HCT116 (cell line): ENCODE measurements around the gene TUBA8. TPM values are rescaled to one million over a fixed set of nuclear protein-coding genes. Genes with fewer than 3 reads are reported as not detected.

Source experiments
- ATAC-seq: fragments of 200-7000 bp; cut with Tn5 transposase; 2 replicates; pipeline ENCODE4 v1.9.1; 2020; ENCODE audit warnings: mild to moderate bottlenecking, moderate library complexity
- BruUV-seq: library from RNA; stranded (reverse); fragments of 400-500 nt; replicated peaks from 2 replicates; lab custom pipeline; 2021; lab: Mats Ljungman, UMichigan
- CTCF ChIA-PET: fragments of 300-600 bp; sonication (Branson Sonifier 250); formaldehyde crosslinking; loops from one replicate; lab custom pipeline; 2021; ENCODE audit warnings: antibody characterized with exemption; lab: Charles Lee
- POLR2A ChIA-PET: fragments of 300-600, 350-600 bp; sonication (Branson Sonifier 250); formaldehyde crosslinking; loops from one replicate; lab custom pipeline; 2021; ENCODE audit warnings: antibody characterized with exemption; lab: Charles Lee
- RAD21 ChIA-PET, 2 experiments: fragments of 300-600 bp; sonication (Branson Sonifier 250); formaldehyde crosslinking; loops; one replicate each; lab custom pipeline; 2023; ENCODE audit warnings: low total read pairs in 2 of 2; ENCODE audit not compliant: uncharacterized antibody in 2 of 2, unreplicated experiment in 2 of 2, low non-redundant PET in 1 of 2; lab: Charles Lee
- DNase-seq: peaks from one replicate; pipeline ENCODE4 v3.0.0-alpha.2; 2010; ENCODE audit warnings: low read depth, low spot score
- H2AFZ ChIP-seq: fragments of 200-600 bp; shearing (Covaris generic), sonication (generic); 2 replicates; pipeline ENCODE4 v1.6.1; 2017; ENCODE audit warnings: low read depth, mixed run types, mixed read lengths, antibody characterized with exemption, low read length; ENCODE audit not compliant: poor library complexity, severe bottlenecking
- H3K27ac ChIP-seq: 2 replicates; pipeline ENCODE4 v1.5.1; 2012; ENCODE audit warnings: low read depth, low read length
- H3K27me3 ChIP-seq: fragments of 200-600 bp; sonication (generic); 2 replicates; pipeline ENCODE4 v1.6.1; 2016; ENCODE audit warnings: mixed run types, low read length, mixed read lengths; ENCODE audit not compliant: insufficient read depth
- H3K36me3 ChIP-seq, 2 experiments: fragments of 200-500 bp in 1 of 2; fragments of 200-600 bp in 1 of 2; sonication (Bioruptor generic) in 1 of 2; sonication (generic) in 1 of 2; 2 replicates each; pipeline versions ENCODE4 v1.5.1 to v1.6.1; 2014 to 2016; ENCODE audit warnings: low read length in 2 of 2, inconsistent platforms in 1 of 2, mixed read lengths in 1 of 2, mixed run types in 1 of 2; ENCODE audit not compliant: insufficient read depth in 2 of 2, control insufficient read depth in 1 of 2
- H3K4me1 ChIP-seq, 2 experiments: fragments of 200-600 bp in 1 of 2; sonication (generic) in 1 of 2; 2 replicates each; pipeline versions ENCODE4 v1.5.1 to v1.6.1; 2012 to 2017; ENCODE audit warnings: low read length in 2 of 2, inconsistent platforms in 1 of 2, mild to moderate bottlenecking in 1 of 2, mixed read lengths in 1 of 2, mixed run types in 1 of 2, moderate library complexity in 1 of 2; ENCODE audit not compliant: insufficient read depth in 2 of 2, control insufficient read depth in 1 of 2
- H3K4me2 ChIP-seq: fragments of 200-600 bp; sonication (generic); 2 replicates; pipeline ENCODE4 v1.6.1; 2017; ENCODE audit warnings: mixed run types, low read length, mixed read lengths
- H3K4me3 ChIP-seq, 2 experiments: fragments of 200-600 bp in 1 of 2; sonication (generic) in 1 of 2; replicated peaks in 1 of 2; 2 replicates each; pipeline ENCODE4 v1.5.1; 2011 to 2016; ENCODE audit warnings: low read length in 2 of 2, control low read depth in 1 of 2, low read depth in 1 of 2, mild to moderate bottlenecking in 1 of 2, mixed read lengths in 1 of 2, mixed run types in 1 of 2
- H3K79me2 ChIP-seq: fragments of 200-600 bp; sonication (generic); 2 replicates; pipeline ENCODE4 v1.6.1; 2017; ENCODE audit warnings: mild to moderate bottlenecking, mixed run types, low read length, moderate library complexity, mixed read lengths; ENCODE audit not compliant: insufficient read depth
- H3K9ac ChIP-seq: fragments of 200-600 bp; sonication (generic); 2 replicates; pipeline ENCODE4 v1.6.1; 2016; ENCODE audit warnings: low read length, mixed read lengths
- H3K9me2 ChIP-seq: fragments of 200-600 bp; sonication (generic), shearing (Covaris generic); 2 replicates; pipeline ENCODE4 v1.6.1; 2017; ENCODE audit warnings: mixed run types, mild to moderate bottlenecking, moderate library complexity; ENCODE audit not compliant: insufficient read depth
- H3K9me3 ChIP-seq, 2 experiments: fragments of 200-500 bp in 1 of 2; fragments of 200-600 bp in 1 of 2; sonication (Bioruptor generic) in 1 of 2; sonication (generic) in 1 of 2; 2 replicates each; pipeline ENCODE4 v1.6.1; 2014 to 2017; ENCODE audit warnings: low read length in 2 of 2, mixed read lengths in 2 of 2, inconsistent platforms in 1 of 2, low read depth in 1 of 2, mild to moderate bottlenecking in 1 of 2, mixed run types in 1 of 2, moderate library complexity in 1 of 2; ENCODE audit not compliant: control insufficient read depth in 1 of 2, insufficient read depth in 1 of 2
- H4K20me1 ChIP-seq: fragments of 200-600 bp; sonication (generic), shearing (Covaris generic); 2 replicates; pipeline ENCODE4 v1.6.1; 2017; ENCODE audit warnings: mixed run types, mild to moderate bottlenecking, moderate library complexity; ENCODE audit not compliant: insufficient read depth
- CBX3 ChIP-seq: IDR thresholded peaks from 2 replicates; pipeline ENCODE4 v1.6.1; 2012; ENCODE audit warnings: low read depth
- EZH2 ChIP-seq: fragments of 200-600 bp; sonication (generic); IDR thresholded peaks from 2 replicates; pipeline ENCODE4 v1.6.1; 2017; ENCODE audit warnings: antibody characterized with exemption, mixed run types
- JUND ChIP-seq: IDR thresholded peaks from 2 replicates; pipeline ENCODE4 v1.6.1; 2012
- intact Hi-C: fragments of 100-400 bp; cut with micrococcal nuclease; formaldehyde crosslinking; loops from 2 replicates; pipeline ENCODE4 v1.10.0; 2022
- total RNA-seq: library from RNA; stranded (reverse); gene quantifications from one replicate; pipeline ENCODE4 v1.2.1, GENCODE V29; 2021; ENCODE audit not compliant: unreplicated experiment
- TF ChIP-seq, protein P1 (sequence below), 3 experiments: fragments of 200-600 bp in 1 of 3; sonication (generic) in 1 of 3; IDR thresholded peaks in 2 of 3; conservative IDR thresholded peaks in 1 of 3; 2 replicates each; pipeline ENCODE4 v1.5.1; 2012 to 2017; ENCODE audit warnings: low read depth in 2 of 3, low read length in 2 of 3, antibody characterized with exemption in 1 of 3, borderline replicate concordance in 1 of 3, control low read depth in 1 of 3, mild to moderate bottlenecking in 1 of 3, mixed read lengths in 1 of 3, mixed run types in 1 of 3, moderate library complexity in 1 of 3; ENCODE audit not compliant: insufficient read depth in 1 of 3

TUBA8 gene
- total RNA-seq, 1 experiment from 2014 or later, result 2.3 TPM

GRCh38 chr22:18082467-18082866, 28.1 kb upstream of the TUBA8 start:
- DNase-seq, result no peak
- intact Hi-C loops, result no loop called here
- TF ChIP-seq, protein P1, sequence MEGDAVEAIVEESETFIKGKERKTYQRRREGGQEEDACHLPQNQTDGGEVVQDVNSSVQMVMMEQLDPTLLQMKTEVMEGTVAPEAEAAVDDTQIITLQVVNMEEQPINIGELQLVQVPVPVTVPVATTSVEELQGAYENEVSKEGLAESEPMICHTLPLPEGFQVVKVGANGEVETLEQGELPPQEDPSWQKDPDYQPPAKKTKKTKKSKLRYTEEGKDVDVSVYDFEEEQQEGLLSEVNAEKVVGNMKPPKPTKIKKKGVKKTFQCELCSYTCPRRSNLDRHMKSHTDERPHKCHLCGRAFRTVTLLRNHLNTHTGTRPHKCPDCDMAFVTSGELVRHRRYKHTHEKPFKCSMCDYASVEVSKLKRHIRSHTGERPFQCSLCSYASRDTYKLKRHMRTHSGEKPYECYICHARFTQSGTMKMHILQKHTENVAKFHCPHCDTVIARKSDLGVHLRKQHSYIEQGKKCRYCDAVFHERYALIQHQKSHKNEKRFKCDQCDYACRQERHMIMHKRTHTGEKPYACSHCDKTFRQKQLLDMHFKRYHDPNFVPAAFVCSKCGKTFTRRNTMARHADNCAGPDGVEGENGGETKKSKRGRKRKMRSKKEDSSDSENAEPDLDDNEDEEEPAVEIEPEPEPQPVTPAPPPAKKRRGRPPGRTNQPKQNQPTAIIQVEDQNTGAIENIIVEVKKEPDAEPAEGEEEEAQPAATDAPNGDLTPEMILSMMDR (IDR thresholded peaks at IDR 0.05 in 2 of 3, conservative IDR thresholded peaks at IDR 0.05 in 1 of 3; ENCODE audit: borderline replicate concordance in 1 of 3, insufficient read depth in 1 of 3, low read depth in 2 of 3, low read length in 2 of 3), result no peak
- no peak for TF ChIP-seq CBX3
- TF ChIP-seq, all 23 proteins: peak for 0
- ChIA-PET RAD21 (no interaction called here), CTCF (no interaction called here), POLR2A (no interaction called here)
- H3K36me3 ChIP-seq, result peaks cover 21 to 44% of the 10 kb centered on the region in 2 experiments; a peak in 3 of 4 replicates
- no peak for ATAC-seq
- H3K79me2 ChIP-seq, result peaks cover 51% of the 10 kb centered on the region
- no peak overlapping the region for H3K4me3 ChIP-seq
- H3K9me2 ChIP-seq, result no peaks in the 10 kb centered on the region
- no peaks in the 10 kb centered on the region for H4K20me1 ChIP-seq
- no peak overlapping the region for H2AFZ ChIP-seq
- peaks cover 4 to 10% of the 10 kb centered on the region in 2 experiments; a peak in 3 of 4 replicates for H3K4me1 ChIP-seq
- no peak overlapping the region for H3K4me2 ChIP-seq
- no peak overlapping the region for H3K27ac ChIP-seq
- no TSS peak for BruUV-seq
- H3K9me3 ChIP-seq, result no peaks in the 10 kb centered on the region
- H3K27me3 ChIP-seq, result no peaks in the 10 kb centered on the region
- H3K9ac ChIP-seq, result no peak overlapping the region

GRCh38 chr22:18083406-18083805, 27.2 kb upstream of the TUBA8 start:
- Histone ChIP-seq H4K20me1 (no peaks in the 10 kb centered on the region), H3K9me2 (no peaks in the 10 kb centered on the region), H2AFZ (no peak overlapping the region), H3K27ac (no peak overlapping the region), H3K9me3 (no peaks in the 10 kb centered on the region), H3K9ac (no peak overlapping the region)
- intact Hi-C loops, result no loop called here
- no TSS peak for BruUV-seq
- TF ChIP-seq JUND (no peak), EZH2 (no peak)
- TF ChIP-seq, all 23 proteins: peak for 0
- peaks cover 27 to 51% of the 10 kb centered on the region in 2 experiments; a peak in 3 of 4 replicates for H3K36me3 ChIP-seq
- ATAC-seq, result no peak
- ChIA-PET RAD21 (no interaction called here), POLR2A (no interaction called here), CTCF (no interaction called here)
- H3K4me3 ChIP-seq, result no peak overlapping the region
- H3K27me3 ChIP-seq, result no peaks in the 10 kb centered on the region
- DNase-seq, result no peak
- peaks cover 45% of the 10 kb centered on the region for H3K79me2 ChIP-seq
- peaks cover 4 to 10% of the 10 kb centered on the region in 2 experiments; a peak in 3 of 4 replicates for H3K4me1 ChIP-seq
- H3K4me2 ChIP-seq, result no peak overlapping the region
